B cell (primary cell): ENCODE data around the gene HUS1B. TPM values are rescaled to one million over a fixed set of nuclear protein-coding genes. Genes with fewer than 3 reads are reported as not detected.

Experiments used
- ATAC-seq: fragments of 200-7000 bp; cut with Tn5 transposase; one replicate; pipeline ENCODE4 v1.10.0; 2021; ENCODE audit warnings: low read depth, mild to moderate bottlenecking, moderate number of reproducible peaks, moderate library complexity
- CTCF ChIA-PET: fragments of 350-600 bp; sonication (Branson Sonifier 250); formaldehyde crosslinking; loops from one replicate; lab custom pipeline; 2021; ENCODE audit warnings: antibody characterized with exemption, inconsistent platforms; lab: Charles Lee
- POLR2A ChIA-PET: fragments of 350-600 bp; sonication (Branson Sonifier 250); formaldehyde crosslinking; loops from one replicate; lab custom pipeline; 2021; ENCODE audit warnings: antibody characterized with exemption; lab: Charles Lee
- DNase-seq: peaks from one replicate; pipeline ENCODE4 v3.0.0; 2013
- H2AFZ ChIP-seq: 2 replicates; pipeline ENCODE4 v1.6.1; 2012; ENCODE audit warnings: mild to moderate bottlenecking, low read depth, low read length; ENCODE audit not compliant: insufficient read depth, poor library complexity, severe bottlenecking
- H3K27ac ChIP-seq, 2 donors: 1 replicate in 1 of 2; 2 replicates in 1 of 2; pipeline ENCODE4 v1.5.1; 2012 to 2013; ENCODE audit warnings: low read length in 2 of 2, mild to moderate bottlenecking in 2 of 2, moderate library complexity in 1 of 2
- H3K27me3 ChIP-seq, 4 experiments: fragments of 200-600 bp in 1 of 4; sonication (generic) in 1 of 4; replicated peaks in 1 of 4; 1 replicate in 2 of 4; 2 replicates in 2 of 4; pipeline versions ENCODE4 v1.6.1 to v1.7.0; 2013 to 2016; ENCODE audit warnings: low read length in 3 of 4, mild to moderate bottlenecking in 2 of 4, mixed read lengths in 1 of 4, moderate library complexity in 1 of 4; ENCODE audit not compliant: insufficient read depth in 4 of 4, control insufficient read depth in 3 of 4; ENCODE audit errors: control extremely low read depth in 1 of 4
- H3K36me3 ChIP-seq, 2 experiments: replicated peaks in 1 of 2; 1 replicate in 1 of 2; 2 replicates in 1 of 2; pipeline versions ENCODE4 v1.6.1 to v1.7.1; 2013; ENCODE audit warnings: low read length in 1 of 2; ENCODE audit not compliant: insufficient read depth in 2 of 2, control insufficient read depth in 1 of 2; ENCODE audit errors: control extremely low read depth in 1 of 2, extremely low read depth in 1 of 2
- H3K4me1 ChIP-seq, 2 donors: fragments of 200-600 bp in 1 of 2; sonication (generic) in 1 of 2; 1 replicate in 1 of 2; 2 replicates in 1 of 2; pipeline versions ENCODE4 v1.5.1 to v1.6.1; 2013 to 2017; ENCODE audit warnings: low read length in 2 of 2; ENCODE audit not compliant: control insufficient read depth in 2 of 2, insufficient read depth in 2 of 2
- H3K4me2 ChIP-seq: replicated peaks from 2 replicates; pipeline ENCODE3; 2012; ENCODE audit warnings: mild to moderate bottlenecking, low read depth, low read length; ENCODE audit not compliant: poor library complexity, severe bottlenecking
- H3K4me3 ChIP-seq, 5 experiments: fragments of 200-600 bp in 1 of 5; sonication (generic) in 1 of 5; 1 replicate in 3 of 5; 2 replicates in 2 of 5; pipeline versions ENCODE4 v1.5.1 to v1.7.0; 2011 to 2016; ENCODE audit warnings: low read length in 4 of 5, mild to moderate bottlenecking in 4 of 5, low read depth in 2 of 5, control low read depth in 1 of 5, moderate library complexity in 1 of 5; ENCODE audit not compliant: insufficient read depth in 1 of 5; ENCODE audit errors: control extremely low read depth in 1 of 5, extremely low read depth in 1 of 5
- H3K79me2 ChIP-seq: fragments of 200-600 bp; sonication (generic); one replicate; pipeline ENCODE4 v1.6.0; 2016; ENCODE audit warnings: low read length; ENCODE audit not compliant: control insufficient read depth, insufficient read depth
- H3K9ac ChIP-seq: fragments of 200-600 bp; sonication (generic); 2 replicates; pipeline ENCODE4 v1.6.1; 2017; ENCODE audit warnings: mild to moderate bottlenecking, low read length, moderate library complexity
- H3K9me3 ChIP-seq, 3 donors: one replicate each; pipeline versions ENCODE4 v1.6.1 to v1.7.1; 2013; ENCODE audit warnings: low read length in 2 of 3; ENCODE audit not compliant: control insufficient read depth in 2 of 3, insufficient read depth in 1 of 3; ENCODE audit errors: control extremely low read depth in 1 of 3
- H4K20me1 ChIP-seq: 2 replicates; pipeline ENCODE4 v1.6.0; 2012; ENCODE audit warnings: mild to moderate bottlenecking, low read length; ENCODE audit not compliant: insufficient read depth, control insufficient read depth, poor library complexity, severe bottlenecking
- H3K27ac Mint-ChIP-seq: one replicate; pipeline ENCODE4 v1.8.0; 2021; ENCODE audit warnings: mixed read lengths
- H3K27me3 Mint-ChIP-seq: one replicate; pipeline ENCODE4 v1.8.0; 2021; ENCODE audit warnings: mixed read lengths
- H3K4me1 Mint-ChIP-seq: one replicate; pipeline ENCODE4 v1.8.0; 2021; ENCODE audit warnings: mixed read lengths
- H3K4me3 Mint-ChIP-seq: one replicate; pipeline ENCODE4 v1.8.0; 2021; ENCODE audit warnings: mixed read lengths
- H3K9me3 Mint-ChIP-seq: one replicate; pipeline ENCODE4 v1.8.0; 2022; ENCODE audit warnings: mixed read lengths; ENCODE audit not compliant: insufficient read depth
- CTCF ChIP-seq: fragments of 200-600 bp; IDR thresholded peaks from one replicate; pipeline ENCODE4 v1.8.0; 2022; ENCODE audit warnings: antibody characterized with exemption, mild to moderate bottlenecking
- EZH2 ChIP-seq: IDR thresholded peaks from 2 replicates; pipeline ENCODE4 v1.6.1; 2012; ENCODE audit warnings: borderline replicate concordance, low read depth, mild to moderate bottlenecking, moderate library complexity, low read length; ENCODE audit not compliant: insufficient read depth, poor library complexity, severe bottlenecking
- WGBS: methylation state at CpG from one replicate; pipeline ENCODE4 v1.1.5; 2013; ENCODE audit warnings: missing lambda C conversion rate; ENCODE audit not compliant: insufficient coverage; 5-methylcytosine and 5-hydroxymethylcytosine counted together
- intact Hi-C: fragments of 100-400 bp; cut with micrococcal nuclease; formaldehyde crosslinking; loops from one replicate; pipeline ENCODE4 v1.10.0; 2022
- polyA plus RNA-seq: library from polyadenylated mRNA; depleted of rRNA; stranded (reverse); fragments of >200 nt; gene quantifications from 2 replicates; pipeline ENCODE4 v1.2.3, GENCODE V29; 2012
- total RNA-seq, 2 donors: library from RNA; stranded (reverse); fragments of 120-200 nt in 1 of 2; gene quantifications; 1 replicate in 1 of 2; 2 replicates in 1 of 2; pipeline versions ENCODE4 v1.2.3 to v1.2.4, GENCODE V29; 2013 to 2022

HUS1B gene
- total and polyA plus RNA-seq, 2 donors (not counting 1 experiment from before 2014, with no cell fraction given) = 2.9 to 4.4 TPM

- peaks cover 16% of the 10 kb centered on the region for H3K79me2 ChIP-seq
- ChIA-PET POLR2A (no interaction called here), CTCF (interaction anchor here (1.1 to 1.9 kb wide), 2 partner anchors 29 to 773 kb away, joined by 3 to 7 read pairs; no protein-coding TSS in a partner anchor)
- H3K9me3 Mint-ChIP-seq = no peaks in the 10 kb centered on the region
- H3K27me3 Mint-ChIP-seq = no peaks in the 10 kb centered on the region
- no peak overlapping the region for H3K4me3 Mint-ChIP-seq
- H3K36me3 ChIP-seq = peaks cover 0 to 45% of the 10 kb centered on the region in 2 experiments
- WGBS = 89% methylated on average over 3 of the region's 7 CpGs
- intact Hi-C loops = loop anchor here (10.0 kb wide), 1 partner anchor 52 kb away; no protein-coding TSS in a partner anchor
- no peak for ATAC-seq
- TF ChIP-seq EZH2 (no peak), CTCF (no peak)
- H3K9me3 ChIP-seq = no peaks in the 10 kb centered on the region
- H3K4me2 ChIP-seq = no peak overlapping the region
- H3K4me3 ChIP-seq = no peak overlapping the region
- DNase-seq = no peak
- H3K27ac Mint-ChIP-seq = no peak overlapping the region
- H3K4me1 Mint-ChIP-seq = no peaks in the 10 kb centered on the region
- no peak overlapping the region for H3K9ac ChIP-seq
- H4K20me1 ChIP-seq = peaks cover 8% of the 10 kb centered on the region
- no peaks in the 10 kb centered on the region for H3K4me1 ChIP-seq
- no peak overlapping the region for H2AFZ ChIP-seq
- no peaks in the 10 kb centered on the region for H3K27me3 ChIP-seq
- no peak overlapping the region for H3K27ac ChIP-seq
These were observed 34.4 kb downstream of the HUS1B start for GRCh38 chr6:622462-622861.

GRCh38 chr6:621931-622330 is 35.0 kb downstream of the HUS1B start:
- Histone ChIP-seq H3K9ac (no peak overlapping the region), H3K27me3 (no peaks in the 10 kb centered on the region), H4K20me1 (peaks cover 8% of the 10 kb centered on the region), H3K4me1 (no peaks in the 10 kb centered on the region), H3K4me2 (no peak overlapping the region), H3K79me2 (peaks cover 11% of the 10 kb centered on the region), H2AFZ (no peak overlapping the region), H3K4me3 (no peak overlapping the region), H3K9me3 (no peaks in the 10 kb centered on the region), H3K36me3 (peaks cover 0 to 49% of the 10 kb centered on the region in 2 experiments), H3K27ac (no peak overlapping the region)
- no peaks in the 10 kb centered on the region for H3K9me3 Mint-ChIP-seq
- no peaks in the 10 kb centered on the region for H3K4me1 Mint-ChIP-seq
- ChIA-PET CTCF (interaction anchor here (1.1 to 1.9 kb wide), 2 partner anchors 28 to 773 kb away, joined by 3 to 7 read pairs; no protein-coding TSS in a partner anchor), POLR2A (no interaction called here)
- intact Hi-C loops = loop anchor here (10.0 kb wide), 1 partner anchor 53 kb away; no protein-coding TSS in a partner anchor
- no peak overlapping the region for H3K27ac Mint-ChIP-seq
- H3K27me3 Mint-ChIP-seq = no peaks in the 10 kb centered on the region
- no peak for DNase-seq
- TF ChIP-seq EZH2 (no peak), CTCF (no peak)
- no peak overlapping the region for H3K4me3 Mint-ChIP-seq
- ATAC-seq = no peak
- 98% methylated on average over 9 of the region's 9 CpGs for WGBS
